Dermis lymphatic vessel endothelial cell (primary cell): ENCODE results near the gene NSUN6. TPM values are rescaled to one million over a fixed set of nuclear protein-coding genes. Genes with fewer than 3 reads are reported as not detected.

Experiments used
- total RNA-seq: library from RNA; depleted of rRNA; stranded (reverse); fragments of >200 nt; gene quantifications from 2 replicates; pipeline ENCODE4 v1.2.1, GENCODE V29; 2014

NSUN6 gene, protein sequence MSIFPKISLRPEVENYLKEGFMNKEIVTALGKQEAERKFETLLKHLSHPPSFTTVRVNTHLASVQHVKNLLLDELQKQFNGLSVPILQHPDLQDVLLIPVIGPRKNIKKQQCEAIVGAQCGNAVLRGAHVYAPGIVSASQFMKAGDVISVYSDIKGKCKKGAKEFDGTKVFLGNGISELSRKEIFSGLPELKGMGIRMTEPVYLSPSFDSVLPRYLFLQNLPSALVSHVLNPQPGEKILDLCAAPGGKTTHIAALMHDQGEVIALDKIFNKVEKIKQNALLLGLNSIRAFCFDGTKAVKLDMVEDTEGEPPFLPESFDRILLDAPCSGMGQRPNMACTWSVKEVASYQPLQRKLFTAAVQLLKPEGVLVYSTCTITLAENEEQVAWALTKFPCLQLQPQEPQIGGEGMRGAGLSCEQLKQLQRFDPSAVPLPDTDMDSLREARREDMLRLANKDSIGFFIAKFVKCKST
- total RNA-seq, result 6.4 and 6.6 TPM in 2 replicates

DNA sequence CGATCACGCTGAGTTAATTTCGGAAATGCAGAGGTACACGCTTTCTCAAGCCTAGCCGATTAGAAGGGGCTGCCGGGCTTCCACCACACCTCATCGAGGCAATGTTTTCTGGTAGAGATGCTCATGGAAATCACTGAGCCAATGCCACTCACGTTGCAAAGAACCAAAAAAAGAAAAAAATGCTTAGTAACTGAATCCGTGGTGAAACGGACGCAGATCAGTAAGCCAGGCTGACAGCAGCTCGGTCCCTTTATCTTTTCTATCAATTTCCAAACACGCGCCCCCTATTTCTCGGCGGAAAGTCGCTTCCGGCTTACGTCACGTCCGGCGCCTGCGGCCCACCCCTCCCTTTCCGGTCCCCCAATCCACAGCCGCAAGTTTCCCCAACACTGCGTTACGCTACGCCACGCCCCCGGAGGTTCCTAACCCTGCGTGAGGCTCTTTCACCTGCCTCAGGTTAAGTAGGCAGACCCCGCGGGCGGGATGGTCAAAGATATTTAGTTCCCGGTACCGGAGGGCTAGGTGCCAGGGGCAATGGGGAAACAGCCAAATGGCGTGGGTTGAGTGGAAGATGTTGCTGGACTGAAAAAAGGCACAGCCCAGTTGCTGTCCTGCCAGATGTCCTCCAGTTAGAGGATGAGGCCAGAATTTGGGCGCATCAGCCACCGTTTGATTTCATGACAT is at the start of gene NSUN6:
NSUN6 (minus strand) TSS at position 264 of the 684 bp plus-strand sequence. CDS start 384 bp downstream, outside the sequence.

DNA sequence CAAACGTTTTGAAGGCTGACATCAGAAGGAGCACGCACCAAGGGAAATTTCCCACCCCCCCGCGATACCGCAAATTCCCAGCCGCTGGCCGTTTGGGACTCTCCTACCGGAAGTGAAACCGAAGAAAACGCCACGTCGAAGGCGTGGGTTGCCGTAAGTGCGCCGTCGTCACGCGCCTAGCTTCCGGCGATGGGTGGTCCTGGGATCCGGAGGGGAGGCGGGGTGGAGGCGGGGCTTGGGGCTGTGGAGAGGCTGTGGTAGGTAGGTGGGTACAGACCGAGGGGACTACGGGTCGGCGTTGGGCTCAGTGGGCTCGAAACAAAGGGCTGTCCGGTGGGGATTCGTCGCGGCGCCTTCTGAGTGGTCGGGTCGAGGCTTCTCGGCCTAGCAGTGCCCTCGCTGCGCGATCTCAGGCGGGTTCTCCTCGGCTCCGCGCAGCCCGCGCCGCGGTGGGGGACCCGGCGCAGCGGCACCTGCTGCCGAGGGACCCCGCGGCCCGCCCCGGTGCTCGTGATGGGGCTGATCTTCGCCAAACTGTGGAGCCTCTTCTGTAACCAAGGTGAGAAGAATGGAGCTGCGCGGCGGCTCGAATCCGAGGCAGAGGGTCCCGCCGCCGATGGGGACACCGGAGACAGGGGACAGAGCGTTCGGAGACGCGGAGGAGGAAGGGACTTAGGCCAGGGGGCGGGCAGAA is 7.9 kb upstream of the NSUN6 start, which contains the start of gene ARL5B:
ARL5B (plus strand) TSS at position 307 of the 694 bp plus-strand sequence; CDS start at position 514, 207 bp downstream.

Other genes with a start within 250 kb of the NSUN6 start
- gene ARL5B, start 7.8 kb upstream of the NSUN6 start, total RNA-seq, result 17.2 and 23.1 TPM in 2 replicates